COLO668 (cell line): ENCODE data around the gene EPHA4.
"Not testable (repeated sequence)": the region's sequence is repeated elsewhere in the genome, so short reads cannot be mapped to it uniquely, and the experiment has no call there.

Experiments
- DNase-seq: peaks from one replicate; lab custom pipeline; 2025; ENCODE audit not compliant: unreplicated experiment; lab: John Stamatoyannopoulos, UW

The EPHA4 gene

DNA sequence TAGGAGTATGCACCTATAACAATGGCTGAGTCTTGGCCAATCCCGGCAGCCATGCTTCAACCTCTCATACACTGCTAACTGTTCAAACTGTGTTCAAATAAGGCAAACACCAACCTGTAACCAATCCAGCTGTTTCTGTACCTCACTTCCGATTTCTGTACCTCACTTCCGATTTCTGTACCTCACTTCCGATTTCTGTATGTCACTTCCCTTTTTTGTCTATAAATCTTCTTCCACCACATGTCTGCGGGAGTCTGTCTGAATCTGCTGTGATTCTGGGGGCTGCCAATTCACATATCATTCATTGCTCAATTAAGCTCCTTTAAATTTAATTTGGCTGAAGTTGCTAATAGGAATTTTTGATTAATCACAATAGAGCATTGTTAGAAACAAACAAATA lies 60.8 kb downstream of the EPHA4 start:
- DNase-seq = not testable (repeated sequence)

DNA sequence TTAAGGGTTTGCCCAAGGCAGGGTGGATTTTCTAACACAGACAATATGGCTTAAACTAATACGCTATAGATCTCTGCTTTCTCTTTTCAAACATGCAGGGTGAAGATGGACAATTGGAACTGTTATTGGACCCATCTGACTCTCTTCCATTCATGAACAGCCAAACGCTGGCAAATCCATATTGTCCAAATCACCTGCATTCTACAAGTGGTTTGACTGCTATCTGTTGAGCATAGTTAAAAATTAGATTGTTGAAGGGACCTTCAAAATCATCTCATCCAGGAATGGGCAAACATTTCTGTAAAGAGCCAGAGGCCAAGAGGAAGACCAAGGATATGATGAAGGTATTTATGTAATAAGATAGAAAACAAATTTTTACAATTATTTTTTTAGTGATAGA lies 65.6 kb downstream of the EPHA4 start:
- DNase-seq = no peak

DNA sequence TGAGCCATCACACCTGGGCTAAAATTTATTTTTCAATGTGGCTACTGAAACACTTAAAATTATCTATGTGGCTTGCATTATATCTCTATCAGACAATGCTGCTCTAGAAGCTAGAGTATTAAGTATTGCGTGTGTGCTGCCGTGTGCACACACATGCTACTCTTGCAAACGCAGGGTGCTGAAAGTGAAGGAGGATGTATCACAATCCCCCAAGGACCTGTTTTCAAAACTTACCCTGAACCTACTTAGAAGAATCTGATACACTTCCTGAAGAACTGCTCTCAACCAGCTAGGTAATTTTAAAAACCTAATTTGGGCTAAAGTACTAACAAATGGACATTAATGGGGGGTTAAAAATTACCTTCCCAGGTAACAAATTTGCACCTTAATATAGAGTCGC lies 66.5 kb downstream of the EPHA4 start:
- no peak for DNase-seq

DNA sequence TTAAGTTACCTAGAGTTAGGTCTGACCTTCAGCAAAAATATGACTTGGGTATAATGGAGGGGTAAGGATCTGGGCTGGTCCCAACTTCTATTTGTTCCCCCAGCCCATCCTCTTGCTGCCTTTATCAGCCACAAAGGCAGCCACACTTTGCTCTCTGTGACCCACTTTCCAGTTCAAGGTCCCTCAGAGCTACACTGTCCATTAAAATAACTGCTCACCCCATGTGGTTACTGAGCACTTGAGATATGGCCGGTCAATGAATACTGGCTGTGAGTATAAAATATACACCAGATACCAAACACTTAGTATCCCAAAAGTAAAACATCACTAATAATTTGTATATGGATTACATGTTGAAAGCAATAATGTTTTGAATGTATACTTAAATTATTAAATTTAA lies 67.2 kb downstream of the EPHA4 start:
- no peak for DNase-seq

DNA sequence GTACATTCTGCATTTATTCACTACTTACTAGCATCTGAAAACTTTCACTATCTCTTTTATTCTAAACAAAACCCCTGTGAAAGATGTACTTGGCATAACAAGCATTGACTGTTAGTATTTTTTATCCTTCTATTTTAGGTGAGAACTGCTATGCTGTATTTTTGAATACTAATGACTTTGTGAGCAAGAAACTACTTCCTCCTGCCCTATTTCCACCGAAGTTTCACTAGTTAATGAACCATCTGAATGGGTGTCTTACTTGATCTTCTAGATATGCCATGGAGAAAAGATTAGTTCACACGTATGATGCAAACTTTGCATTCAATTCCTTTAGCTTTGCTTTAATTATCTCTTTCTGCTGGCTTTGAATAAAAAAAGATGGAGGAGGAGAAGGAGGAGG lies 68.1 kb downstream of the EPHA4 start:
- no peak for DNase-seq

DNA sequence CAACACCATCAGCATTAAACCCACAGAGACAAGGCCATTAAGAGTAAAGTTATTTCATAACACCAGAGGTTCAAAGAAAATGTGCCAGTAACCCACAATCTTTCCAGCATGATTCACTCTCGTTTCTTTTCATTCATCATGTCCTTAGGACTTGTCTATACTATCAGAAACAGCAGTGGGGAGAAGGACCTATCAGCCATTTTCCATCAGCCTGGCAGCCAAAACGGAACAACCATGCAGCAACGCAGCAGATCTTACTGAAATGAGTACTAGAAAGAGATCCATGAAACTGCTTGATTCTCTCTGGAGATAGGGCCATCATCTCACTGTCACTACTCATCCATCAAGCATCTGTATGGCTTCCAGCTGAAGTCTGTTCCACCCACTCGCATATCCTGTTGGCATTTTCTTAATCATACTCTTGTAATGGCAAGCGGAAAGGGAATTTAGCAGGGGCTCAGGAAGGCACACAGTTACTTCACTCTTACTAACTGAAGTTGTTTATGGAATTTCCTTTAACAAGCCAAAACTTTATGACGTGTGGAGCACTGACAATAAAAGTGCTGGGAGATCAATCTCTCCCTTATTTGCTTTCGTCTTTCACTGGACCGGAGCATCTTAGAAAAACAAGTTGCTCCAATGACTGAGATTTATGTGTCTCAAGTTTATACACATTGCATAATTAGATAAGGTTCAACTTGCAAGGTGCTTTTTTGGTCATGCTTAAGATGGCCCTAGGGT lies 69.7 kb downstream of the EPHA4 start:
- no peak for DNase-seq

DNA sequence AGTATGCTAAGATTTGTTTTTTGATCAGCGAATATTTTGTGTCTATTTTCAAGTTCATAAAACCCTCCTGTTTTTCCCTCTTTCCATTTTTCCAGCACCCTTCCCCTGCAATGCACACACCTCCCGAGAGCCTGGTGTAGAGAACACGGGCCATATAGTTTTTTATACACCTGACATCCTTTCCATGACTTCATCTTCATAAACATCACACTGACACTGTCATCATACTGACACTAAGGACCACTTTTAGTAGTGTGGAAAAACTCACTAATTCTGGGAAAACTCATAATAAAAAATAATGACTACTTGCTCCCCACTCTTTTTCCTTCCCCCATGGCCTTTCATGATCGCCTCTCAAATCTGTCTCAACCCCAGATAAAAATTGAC lies 70.2 kb downstream of the EPHA4 start:
- DNase-seq = no peak

DNA sequence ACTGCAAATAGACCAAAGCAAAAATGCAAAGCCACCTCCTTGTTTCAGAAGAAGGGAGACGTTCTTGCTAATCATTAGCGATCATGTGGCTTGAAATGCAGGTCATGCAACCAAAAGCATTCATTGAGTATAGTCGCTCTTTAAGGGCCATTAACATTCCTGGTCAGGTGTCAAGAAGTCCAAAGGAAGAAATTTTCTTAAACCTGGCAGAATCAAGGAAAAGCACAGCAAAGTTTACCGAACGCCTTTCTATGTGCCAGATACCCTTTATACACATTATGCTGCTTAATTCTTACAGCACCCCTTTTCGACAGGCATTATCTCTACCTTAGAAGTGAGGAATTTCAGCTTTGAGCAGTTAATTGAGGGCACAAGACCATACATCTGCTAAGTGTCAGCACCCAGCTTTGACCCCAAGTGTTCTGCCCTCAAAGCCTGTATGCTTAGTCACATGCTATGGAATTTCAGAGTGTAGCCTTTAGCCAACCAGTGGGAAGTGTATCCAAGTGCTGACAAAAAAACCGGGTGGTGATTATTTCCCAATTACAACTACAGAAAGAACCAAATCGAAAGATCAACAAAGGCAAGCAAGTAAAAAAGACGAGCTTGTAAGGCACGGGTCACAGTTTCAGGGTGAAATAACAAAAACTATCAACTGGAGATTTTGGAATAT lies 70.8 kb downstream of the EPHA4 start:
- DNase-seq = no peak

DNA sequence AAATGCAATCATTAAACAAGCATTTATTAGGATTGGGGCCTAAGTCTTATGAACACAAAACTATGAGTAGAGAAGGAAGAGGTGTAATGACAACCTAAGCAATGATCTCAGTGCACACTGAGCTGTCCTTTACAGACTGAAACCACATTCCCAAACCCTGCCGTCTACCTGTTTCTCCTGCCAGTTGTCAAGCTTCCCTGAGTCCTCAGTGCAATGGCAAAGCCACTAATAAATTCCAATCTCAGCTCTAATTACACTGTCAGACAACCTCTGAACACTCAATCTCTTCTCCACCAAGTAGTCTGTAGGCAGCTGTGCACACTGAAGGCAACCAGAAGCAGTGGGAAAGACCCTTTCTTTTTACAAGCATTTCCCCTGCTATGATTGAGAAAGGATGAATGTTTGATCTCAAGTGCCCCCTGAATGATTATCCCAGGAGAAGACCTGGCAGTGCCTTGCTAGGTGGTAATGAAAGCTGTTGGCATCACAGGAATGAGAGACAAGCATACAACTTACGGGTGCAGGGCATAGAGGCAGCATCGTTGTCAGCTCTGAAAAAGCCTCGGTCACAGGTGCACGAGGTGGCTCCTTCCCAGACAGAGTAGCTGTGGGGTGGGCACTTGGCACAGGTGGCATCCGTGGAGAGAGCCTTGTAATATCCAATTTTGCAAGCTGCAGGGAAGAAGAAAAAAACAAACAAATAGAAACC lies 71.4 kb downstream of the EPHA4 start:
- no peak for DNase-seq

DNA sequence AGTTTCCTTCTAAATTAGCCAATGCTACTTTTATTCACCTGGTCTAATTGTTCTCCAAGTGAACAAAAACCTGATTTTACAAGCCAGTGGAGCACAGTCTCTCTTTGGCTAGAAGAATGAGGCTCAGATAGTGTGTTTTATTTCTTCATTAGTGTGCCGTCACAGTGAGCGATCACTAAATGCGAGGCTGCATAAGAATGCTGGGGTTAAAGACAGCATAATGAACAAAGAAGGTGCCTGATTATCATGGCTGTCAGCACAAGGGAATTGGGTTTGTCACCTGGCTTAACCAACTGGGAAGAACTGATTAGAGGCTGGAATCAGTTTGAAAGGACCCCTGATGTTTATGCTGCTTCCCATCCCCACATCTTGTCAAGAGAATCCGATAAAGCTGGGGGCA lies 76.4 kb downstream of the EPHA4 start:
- no peak for DNase-seq

DNA sequence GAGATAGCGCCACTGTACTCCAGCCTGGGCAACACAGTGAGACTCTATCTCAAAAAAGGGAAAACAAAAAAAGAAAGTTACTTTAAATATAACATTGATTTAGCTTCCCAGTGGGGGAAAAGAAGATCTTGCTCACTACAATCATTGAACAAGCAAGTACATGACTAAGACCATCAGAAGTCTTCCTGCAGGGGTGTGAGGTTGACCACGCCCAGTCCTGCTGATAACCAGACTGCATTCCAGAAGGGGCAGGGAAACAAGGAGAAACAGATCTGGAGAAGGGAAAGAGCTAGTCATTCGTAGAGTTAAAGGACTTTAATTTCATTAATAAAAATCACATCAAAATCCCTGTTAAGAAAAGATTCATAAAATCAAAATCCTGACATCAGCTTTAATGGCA lies 77.5 kb downstream of the EPHA4 start:
- DNase-seq = no peak

DNA sequence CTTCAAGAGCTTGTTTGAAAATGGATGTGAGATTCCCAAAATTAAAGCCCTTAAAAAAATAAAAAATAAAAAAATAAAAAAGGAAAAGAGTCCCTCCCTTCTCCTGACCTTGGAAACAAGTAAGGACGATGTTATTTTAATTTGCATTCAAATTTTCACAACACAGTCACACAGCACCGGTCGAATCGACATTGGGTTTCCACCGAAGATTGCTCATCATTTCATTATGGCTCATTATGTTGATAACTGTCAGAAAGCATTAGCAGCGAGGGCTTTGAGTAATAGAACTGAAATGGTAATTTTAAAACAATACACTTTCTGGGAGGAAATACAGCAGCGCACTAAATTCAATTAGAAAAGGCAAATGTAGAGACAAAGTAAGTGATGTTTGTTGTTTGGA lies 78.7 kb downstream of the EPHA4 start:
- no peak for DNase-seq

DNA sequence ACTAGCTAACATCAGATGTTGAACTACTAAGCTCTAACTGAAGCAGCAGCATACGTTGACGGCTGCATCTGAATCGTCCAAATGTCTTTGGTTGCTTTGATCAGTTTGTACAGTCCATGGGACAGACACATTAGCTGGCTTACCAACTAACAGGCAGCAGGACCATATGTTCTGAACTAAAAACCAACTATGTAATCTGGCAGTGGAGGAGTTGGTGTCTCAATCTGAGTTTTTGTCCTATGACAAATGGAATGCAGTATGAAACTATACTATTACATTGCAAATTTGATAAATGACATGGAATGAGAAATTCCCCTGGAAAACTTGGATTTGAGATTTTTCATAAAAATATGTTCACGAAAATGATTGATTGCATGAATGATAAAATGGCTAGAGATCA lies 79.5 kb downstream of the EPHA4 start:
- DNase-seq = no peak

DNA sequence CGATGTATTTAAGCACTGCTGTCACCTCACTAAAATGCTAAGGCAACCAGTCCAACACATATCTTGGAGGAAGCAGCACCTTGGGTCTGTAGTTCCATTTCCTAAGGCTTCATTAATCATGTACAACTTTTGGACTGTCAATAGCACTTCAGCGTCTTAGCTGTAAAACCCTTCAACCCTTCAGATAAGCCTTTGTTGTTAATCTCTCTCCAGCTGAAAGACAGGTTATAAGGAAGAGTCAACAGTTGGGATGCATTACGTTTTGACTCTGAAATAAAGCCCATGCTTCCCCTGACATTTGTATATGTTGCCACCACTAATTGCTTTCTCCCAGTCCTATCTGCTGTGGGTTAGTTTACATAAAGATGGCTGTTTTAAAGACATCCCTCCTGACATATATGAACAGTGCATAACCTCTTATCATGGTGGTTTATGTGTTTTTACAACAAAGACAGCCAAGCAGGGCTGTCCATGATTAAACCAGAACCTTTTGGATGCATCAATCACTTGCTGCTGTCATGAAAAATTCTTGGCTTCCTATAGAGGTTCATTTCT lies 81.5 kb downstream of the EPHA4 start:
- no peak for DNase-seq

DNA sequence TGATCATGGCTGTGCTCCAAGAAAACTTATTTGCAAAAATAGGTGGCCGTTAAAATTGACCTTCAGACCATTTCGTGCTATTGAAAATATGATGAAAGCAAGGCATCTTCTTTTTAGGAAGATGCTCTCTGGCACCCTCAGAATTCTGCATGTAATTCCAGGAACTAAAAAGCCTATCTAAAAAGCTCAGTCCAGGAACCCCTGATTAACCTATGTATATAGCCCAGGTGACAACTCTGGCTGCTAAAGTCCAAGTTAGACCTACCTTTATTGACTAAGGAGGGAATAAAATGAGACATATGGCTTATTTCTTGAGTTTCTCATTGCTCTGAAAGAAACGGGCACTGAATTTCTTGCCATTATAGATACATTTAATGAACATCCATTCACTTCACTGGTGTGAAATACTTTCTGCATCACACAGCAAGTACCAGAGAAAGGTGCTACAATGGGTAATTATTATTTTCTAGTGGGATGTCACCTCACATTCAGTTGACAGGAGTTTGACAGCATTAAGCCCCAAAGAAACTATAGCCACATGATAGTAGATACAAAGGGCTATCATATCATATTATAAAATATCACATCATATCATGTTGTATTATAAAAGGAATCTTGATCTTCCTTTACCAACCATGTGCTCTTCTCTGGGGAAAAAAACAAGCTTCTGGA lies 83.8 kb downstream of the EPHA4 start:
- DNase-seq = no peak

DNA sequence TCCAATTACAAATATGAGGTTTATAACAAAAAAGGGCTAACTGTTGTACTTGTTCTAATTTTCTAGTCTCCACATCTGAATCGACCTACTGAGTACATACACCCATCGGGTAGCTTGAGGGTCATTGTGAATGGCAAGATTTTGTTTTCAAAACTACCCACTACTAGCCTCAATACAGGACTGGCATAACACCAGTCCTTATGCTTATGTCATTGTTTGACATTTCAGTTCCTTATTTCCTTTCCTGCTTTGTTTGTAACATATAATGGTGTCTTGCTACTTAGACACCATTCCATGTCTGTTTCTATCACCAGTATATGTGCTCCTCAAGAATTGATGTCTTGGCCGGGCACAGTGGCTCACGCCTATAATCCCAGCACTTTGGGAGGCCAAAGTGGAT lies 86.0 kb downstream of the EPHA4 start:
- no peak for DNase-seq

DNA sequence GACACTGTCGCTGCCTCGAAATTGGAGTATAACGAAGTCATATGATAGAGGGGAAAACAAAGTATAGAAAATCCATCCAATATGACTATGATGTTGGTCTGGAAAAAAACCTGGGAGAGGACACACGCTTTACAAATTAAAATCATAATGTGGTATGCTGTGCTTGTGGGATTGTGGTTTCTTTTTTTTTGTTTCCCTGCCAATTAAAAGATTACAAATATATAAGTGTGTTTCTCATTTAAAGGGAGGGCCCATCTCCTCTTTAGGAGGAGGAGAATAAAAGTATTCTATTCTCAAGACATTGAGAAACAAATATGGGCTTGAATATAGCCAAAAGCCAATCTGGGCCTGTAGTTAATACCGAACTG lies 86.6 kb downstream of the EPHA4 start:
- no peak for DNase-seq

DNA sequence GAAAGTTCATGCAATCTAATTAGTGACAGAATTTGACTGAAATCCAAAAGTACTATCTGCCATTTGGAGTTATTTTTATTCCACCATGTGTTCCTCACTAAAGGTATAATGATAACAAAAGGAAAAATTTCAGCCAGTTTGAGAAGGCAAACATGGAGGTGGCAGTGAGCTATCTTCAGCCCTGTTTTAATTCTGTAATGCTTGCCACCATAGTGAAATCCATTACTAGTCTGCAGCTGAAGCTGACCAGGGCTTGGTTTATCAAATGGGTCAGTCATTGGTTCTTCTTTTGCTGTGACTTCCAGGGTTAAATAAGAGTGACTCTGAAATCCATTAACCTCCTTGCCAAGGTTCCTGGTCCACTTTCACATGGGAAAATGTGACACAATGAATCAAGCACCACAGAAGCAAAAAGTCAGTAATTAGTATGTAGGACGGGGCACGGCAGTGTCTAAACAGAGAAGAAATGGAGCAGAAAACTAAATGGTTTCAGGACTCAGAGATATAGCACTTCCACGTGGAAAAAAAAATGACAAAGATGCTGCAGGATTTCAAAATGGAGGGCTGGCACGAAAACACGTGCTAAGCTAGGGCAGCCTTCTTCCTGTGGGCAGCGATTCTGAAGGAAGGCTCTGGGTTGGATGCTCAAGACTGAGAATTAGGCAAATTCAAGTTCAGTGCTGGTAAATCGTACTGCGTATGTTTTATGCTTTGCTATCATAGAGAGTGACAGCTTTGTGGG lies 87.2 kb downstream of the EPHA4 start:
- DNase-seq = no peak

DNA sequence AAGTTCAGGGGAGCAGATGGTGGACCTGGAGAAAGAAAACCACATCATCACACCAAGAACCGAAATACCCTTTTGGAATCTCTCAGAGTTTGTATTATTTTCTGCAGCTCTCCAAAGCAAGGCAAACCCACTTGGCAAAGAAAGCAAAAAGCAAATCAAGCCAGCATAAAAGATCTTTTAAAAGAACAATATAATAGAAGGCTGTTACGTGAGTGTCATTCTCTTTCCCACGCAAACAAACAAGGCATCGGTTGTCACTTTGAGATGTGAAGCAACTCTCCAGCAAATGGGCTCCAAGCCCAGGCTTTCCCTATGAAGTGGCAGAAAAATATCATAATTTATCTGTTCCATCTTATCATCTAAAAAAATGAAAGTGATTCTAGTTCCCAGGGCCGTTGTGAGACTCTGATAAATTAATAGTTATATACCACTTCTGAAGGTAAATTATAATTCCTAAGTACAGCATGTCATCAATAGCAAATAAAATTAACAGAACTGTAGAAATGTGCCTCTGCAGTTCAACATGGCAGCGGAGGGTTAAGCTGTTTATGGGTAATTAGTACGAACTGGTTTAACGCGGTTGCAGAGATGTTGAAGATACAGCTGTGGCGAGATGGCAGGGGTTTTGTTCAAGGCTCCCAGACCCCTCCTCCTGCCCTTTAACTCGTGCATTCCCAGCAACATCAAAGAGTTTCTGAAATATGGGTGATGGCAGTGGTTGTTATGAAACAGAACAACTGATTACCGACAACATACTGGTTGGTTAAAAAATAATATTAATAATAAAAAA lies 89.2 kb downstream of the EPHA4 start:
- no peak for DNase-seq

DNA sequence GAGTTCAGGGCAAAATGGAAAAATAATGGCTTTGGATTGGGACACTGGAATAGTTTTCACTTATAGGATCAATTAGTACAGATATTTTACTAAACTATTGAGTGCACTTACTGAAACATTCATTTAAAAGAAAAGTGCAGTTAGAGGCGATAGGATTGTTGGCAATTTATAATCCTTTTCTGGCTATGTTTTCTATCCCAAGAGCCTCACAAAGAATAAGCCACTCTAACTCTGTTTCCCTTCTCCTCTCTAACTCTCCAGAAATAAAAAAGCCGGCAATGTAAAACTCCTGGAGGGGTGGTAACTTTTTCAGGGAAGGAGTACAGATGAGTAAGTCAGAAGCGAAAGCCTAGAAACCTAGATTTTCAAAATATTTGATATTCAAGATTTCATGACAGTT lies 91.3 kb downstream of the EPHA4 start:
- no peak for DNase-seq
